Spleen (tissue), 11 donors: Measurements from ENCODE around the gene SLIT3. TPM values are rescaled to one million over a fixed set of nuclear protein-coding genes. Genes with fewer than 3 reads are reported as not detected.

ENCODE experiments used
- DNase-seq: peaks from one replicate; pipeline ENCODE4 v3.0.0-alpha.2; 2020
- H3K27ac ChIP-seq, 8 donors: fragments of 200-600 bp; sonication (generic) in 7 of 8; 1 replicate in 4 of 8; 2 replicates in 4 of 8; pipeline versions ENCODE4 v1.5.0 to v1.8.0; 2016 to 2021; ENCODE audit warnings: inconsistent platforms in 4 of 8, mild to moderate bottlenecking in 4 of 8, moderate library complexity in 1 of 8
- H3K27me3 ChIP-seq, 7 donors: fragments of 200-600 bp; sonication (generic) in 6 of 7; replicated peaks in 1 of 7; 1 replicate in 4 of 7; 2 replicates in 3 of 7; pipeline versions ENCODE4 v1.5.0 to v1.8.0; 2016 to 2021; ENCODE audit warnings: inconsistent platforms in 3 of 7, mild to moderate bottlenecking in 1 of 7
- H3K36me3 ChIP-seq, 6 donors: fragments of 200-600 bp; sonication (generic) in 5 of 6; 1 replicate in 4 of 6; 2 replicates in 2 of 6; pipeline versions ENCODE4 v1.5.0 to v1.8.0; 2016 to 2021; ENCODE audit warnings: inconsistent platforms in 2 of 6
- H3K4me1 ChIP-seq, 6 donors: fragments of 200-600 bp; sonication (generic) in 5 of 6; 1 replicate in 3 of 6; 2 replicates in 3 of 6; pipeline versions ENCODE4 v1.5.0 to v1.8.0; 2016 to 2021; ENCODE audit warnings: inconsistent platforms in 3 of 6
- H3K4me3 ChIP-seq, 8 donors: fragments of 200-600 bp; sonication (generic) in 7 of 8; 1 replicate in 4 of 8; 2 replicates in 4 of 8; pipeline versions ENCODE4 v1.5.0 to v1.8.0; 2016 to 2021; ENCODE audit warnings: inconsistent platforms in 4 of 8, mild to moderate bottlenecking in 4 of 8, moderate library complexity in 2 of 8
- H3K9me3 ChIP-seq, 8 donors: fragments of 200-600 bp; sonication (generic) in 7 of 8; 1 replicate in 4 of 8; 2 replicates in 4 of 8; pipeline versions ENCODE4 v1.5.0 to v1.8.0; 2016 to 2021; ENCODE audit warnings: inconsistent platforms in 4 of 8
- CTCF ChIP-seq, 11 experiments: fragments of 200-600 bp in 7 of 11; fragments of 450-650 bp in 4 of 11; sonication (generic) in 4 of 11; IDR thresholded peaks in 8 of 11; conservative IDR thresholded peaks in 3 of 11; 1 replicate in 7 of 11; 2 replicates in 4 of 11; pipeline versions ENCODE4 v1.4.0 to v1.8.0; 2016 to 2021; ENCODE audit warnings: antibody characterized with exemption in 11 of 11, inconsistent platforms in 4 of 11, mild to moderate bottlenecking in 1 of 11
- POLR2A ChIP-seq, 3 donors: fragments of 450-650 bp; IDR thresholded peaks; one replicate each; pipeline ENCODE4 v1.5.1; 2017; ENCODE audit warnings: antibody characterized with exemption in 3 of 3, mild to moderate bottlenecking in 1 of 3
- POLR2AphosphoS5 ChIP-seq, 3 donors: sonication (generic); formaldehyde crosslinking; IDR thresholded peaks; one replicate each; pipeline ENCODE4 v1.5.1; 2017; ENCODE audit warnings: antibody characterized with exemption in 3 of 3
- WGBS, 5 donors: extraction: QIAGEN DNeasy Blood & Tissue Kit in 3 of 5; methylation state at CpG; one replicate each; pipeline versions ENCODE4 v1.1.5 to v1.1.7; 2013 to 2018; 5-methylcytosine and 5-hydroxymethylcytosine counted together
- intact Hi-C: fragments of 100-400 bp; cut with DNase I; formaldehyde crosslinking; loops from one replicate; pipeline ENCODE4 v1.15.0; 2023; ENCODE audit warnings: low total_unique reads
- polyA plus RNA-seq, 3 donors: library from polyadenylated mRNA; stranded (reverse); fragments of 200-250 nt; gene quantifications; one replicate each; pipeline ENCODE4 v1.2.1, GENCODE V29; 2013
- total RNA-seq, 7 donors: library from RNA; depleted of rRNA in 3 of 7; stranded (reverse); fragments of >200 nt in 3 of 7; fragmentation: NEBNext Ultra II Directional in 4 of 7; extraction: Animal tissue kit (Norgen Biotek cat#: 25700) in 4 of 7; gene quantifications; one replicate each; pipeline versions ENCODE4 v1.1.0 to v1.2.1, GENCODE V29; 2016 to 2021
- donor health status: healthy with polysubstance abuse.
- donor health status: DM: no; HTN: no; CAD: no; lungs with moderate emphysema.
- donor health status: DM: no; HTN: no; CAD: no.
- donor health status: Bipolar disorder and iron deficiency.
- donor health status: healthy.
- donor health status: DM: no; HTN: no; CAD: no.
- donor health status: DM: yes; HTN: yes; CAD: no.

Gene SLIT3
- total and polyA plus RNA-seq, 10 donors, result 0.33 to 54.0 (median 13.2) TPM

- Histone ChIP-seq H3K4me3 (no peak overlapping the region), H3K27me3 (peaks cover 0 to 16% (median 0%) of the 10 kb centered on the region in 7 donors), H3K4me1 (no peaks in the 10 kb centered on the region), H3K36me3 (no peaks in the 10 kb centered on the region), H3K27ac (no peak overlapping the region), H3K9me3 (no peaks in the 10 kb centered on the region)
- DNase-seq, result peak; percentile 17
- TF ChIP-seq CTCF (IDR thresholded peaks at IDR 0.05 in 8 of 11, conservative IDR thresholded peaks at IDR 0.05 in 3 of 11) (no peak), POLR2AphosphoS5 (IDR thresholded peaks at IDR 0.05) (no peak)
- WGBS, 5 donors, result 76 to 85% (median 80%) methylated on average over 4 of the region's 4 CpGs
- intact Hi-C loops, result no loop called here
Observed at GRCh38 chr5:168691891-168692290, 609.0 kb downstream of the SLIT3 start.

GRCh38 chr5:168689260-168689659 is 611.7 kb downstream of the SLIT3 start:
- peaks cover 0 to 16% (median 0%) of the 10 kb centered on the region in 7 donors for H3K27me3 ChIP-seq
- H3K9me3 ChIP-seq, result no peaks in the 10 kb centered on the region
- H3K36me3 ChIP-seq, result no peaks in the 10 kb centered on the region
- TF ChIP-seq POLR2AphosphoS5 (IDR thresholded peaks at IDR 0.05), result no peak
- TF ChIP-seq CTCF (IDR thresholded peaks at IDR 0.05 in 8 of 11, conservative IDR thresholded peaks at IDR 0.05 in 3 of 11), result no peak
- no peak for TF ChIP-seq POLR2A (IDR thresholded peaks at IDR 0.05)
- H3K27ac ChIP-seq, result no peak overlapping the region
- H3K4me3 ChIP-seq, result no peak overlapping the region
- no peak for DNase-seq
- intact Hi-C loops, result no loop called here
- WGBS, 5 donors, result 84 to 94% (median 91%) methylated on average over 2 of the region's 2 CpGs
- H3K4me1 ChIP-seq, result no peaks in the 10 kb centered on the region

GRCh38 chr5:168686837-168687236 is 614.1 kb downstream of the SLIT3 start:
- H3K27me3 ChIP-seq, result peaks cover 0 to 2% (median 0%) of the 10 kb centered on the region in 7 donors
- H3K9me3 ChIP-seq, result no peaks in the 10 kb centered on the region
- 85 to 97% (median 90%) methylated on average over 2 to 7 of the region's 7 CpGs for WGBS, 5 donors
- H3K4me1 ChIP-seq, result peaks cover 0 to 19% (median 8%) of the 10 kb centered on the region in 6 donors
- no peak overlapping the region for H3K4me3 ChIP-seq
- H3K27ac ChIP-seq, result no peak overlapping the region
- TF ChIP-seq CTCF (IDR thresholded peaks at IDR 0.05 in 8 of 11, conservative IDR thresholded peaks at IDR 0.05 in 3 of 11) (no peak), POLR2A (IDR thresholded peaks at IDR 0.05) (no peak), POLR2AphosphoS5 (IDR thresholded peaks at IDR 0.05) (no peak)
- no peaks in the 10 kb centered on the region for H3K36me3 ChIP-seq
- intact Hi-C loops, result no loop called here
- no peak for DNase-seq

GRCh38 chr5:168685566-168685965 is 615.4 kb downstream of the SLIT3 start:
- H3K4me1 ChIP-seq, result peaks cover 7 to 31% (median 17%) of the 10 kb centered on the region in 6 donors
- H3K4me3 ChIP-seq, result no peak overlapping the region
- H3K27ac ChIP-seq, result no peak overlapping the region
- H3K9me3 ChIP-seq, result no peaks in the 10 kb centered on the region
- no peak for DNase-seq
- TF ChIP-seq CTCF (IDR thresholded peaks at IDR 0.05 in 8 of 11, conservative IDR thresholded peaks at IDR 0.05 in 3 of 11) (no peak), POLR2A (IDR thresholded peaks at IDR 0.05) (no peak), POLR2AphosphoS5 (IDR thresholded peaks at IDR 0.05) (no peak)
- intact Hi-C loops, result no loop called here
- no peaks in the 10 kb centered on the region for H3K36me3 ChIP-seq
- WGBS, 5 donors, result 93 to 97% (median 95%) methylated on average over 12 to 13 of the region's 13 CpGs
- no peaks in the 10 kb centered on the region for H3K27me3 ChIP-seq
